Right cardiac atrium (tissue), 5 donors: Measurements from ENCODE around the gene ZMYM4. TPM values are rescaled to one million over a fixed set of nuclear protein-coding genes. Genes with fewer than 3 reads are reported as not detected.
"Not testable (repeated sequence)": the region's sequence is repeated elsewhere in the genome, so short reads cannot be mapped to it uniquely, and the experiment has no call there.

Experiments used
- ATAC-seq, 2 donors: fragments of 200-7000 bp; cut with Tn5 transposase; one replicate each; pipeline versions ENCODE4 v1.8.0 to v1.9.1; 2020; ENCODE audit warnings: moderate library complexity in 2 of 2, mild to moderate bottlenecking in 1 of 2
- DNase-seq, 3 donors: peaks; one replicate each; pipeline ENCODE4 v3.0.0-alpha.2; 2020
- H3K27ac ChIP-seq: one replicate; pipeline ENCODE4 v1.5.1; 2013; ENCODE audit warnings: mild to moderate bottlenecking, low read length, control low read depth, moderate library complexity
- H3K27me3 ChIP-seq: one replicate; pipeline ENCODE4 v1.6.1; 2013; ENCODE audit not compliant: control insufficient read depth, insufficient read depth
- H3K4me1 ChIP-seq: one replicate; pipeline ENCODE4 v1.6.1; 2013; ENCODE audit warnings: low read length; ENCODE audit not compliant: control insufficient read depth, insufficient read depth
- H3K4me3 ChIP-seq: one replicate; pipeline ENCODE4 v1.5.1; 2013; ENCODE audit warnings: low read length, control low read depth
- H3K9me3 ChIP-seq: one replicate; pipeline ENCODE4 v1.6.1; 2013; ENCODE audit warnings: low read length; ENCODE audit not compliant: control insufficient read depth
- WGBS: extraction: QIAGEN DNeasy Blood & Tissue Kit; methylation state at CpG from one replicate; pipeline ENCODE4 v1.1.7; 2013; 5-methylcytosine and 5-hydroxymethylcytosine counted together
- intact Hi-C, 4 donors: fragments of 100-400 bp; cut with DNase I; formaldehyde crosslinking; loops; one replicate each; pipeline versions ENCODE4 v1.11.0 to v1.14.0; 2022 to 2023
- polyA plus RNA-seq: library from polyadenylated mRNA; stranded (reverse); fragments of 200-250 nt; gene quantifications from one replicate; pipeline ENCODE4 v1.2.3, GENCODE V29; 2013
- total RNA-seq, 4 donors: library from RNA; stranded (reverse); fragmentation: NEBNext Ultra II Directional; extraction: Animal tissue kit (Norgen Biotek cat#: 25700); gene quantifications; one replicate each; pipeline ENCODE4 v1.2.1, GENCODE V29; 2021
- donor health status: healthy with polysubstance abuse.
- donor health status: DM: no; HTN: yes; CAD: no.
- donor health status: DM: no; HTN: no; CAD: no.
- donor health status: DM: no; HTN: yes; CAD: no; lungs with severe emphysema.
- donor health status: DM: yes; HTN: yes; CAD: no.

ZMYM4 gene
- total and polyA plus RNA-seq, 5 donors, result 7.4 to 42.9 (median 35.7) TPM

- intact Hi-C loops, result no loop called here
Observed at GRCh38 chr1:35326246-35326866, 57.8 kb downstream of the ZMYM4 start.

GRCh38 chr1:35331618-35332017 is 63.1 kb downstream of the ZMYM4 start:
- H3K9me3 ChIP-seq, H3K4me3 ChIP-seq, intact Hi-C loops, DNase-seq, H3K27me3 ChIP-seq, H3K27ac ChIP-seq, ATAC-seq, H3K4me1 ChIP-seq: not testable (repeated sequence)
- WGBS, result 98% methylated on average over 2 of the region's 2 CpGs

More at GRCh38 chr1:35326246-35326866, 57.8 kb downstream of the ZMYM4 start:
- H3K9me3 ChIP-seq, result no peaks in the 10 kb centered on the region
- no peak for ATAC-seq
- no peak overlapping the region for H3K27ac ChIP-seq
- H3K4me3 ChIP-seq, result no peak overlapping the region
- WGBS, result 96% methylated on average over 3 of the region's 3 CpGs
- no peaks in the 10 kb centered on the region for H3K27me3 ChIP-seq
- peaks cover 4% of the 10 kb centered on the region for H3K4me1 ChIP-seq
- DNase-seq, result no peak

GRCh38 chr1:35334485-35334884 is 66.0 kb downstream of the ZMYM4 start:
- Histone ChIP-seq H3K27me3 (no peaks in the 10 kb centered on the region), H3K27ac (no peak overlapping the region), H3K9me3 (no peaks in the 10 kb centered on the region), H3K4me1 (no peaks in the 10 kb centered on the region), H3K4me3 (no peak overlapping the region)
- no peak for ATAC-seq
- WGBS, result 79% methylated on average over 1 of the region's 1 CpG
- no peak for DNase-seq
- intact Hi-C loops, result no loop called here

- 97% methylated on average over 2 of the region's 2 CpGs for WGBS
- peaks cover 2% of the 10 kb centered on the region for H3K4me1 ChIP-seq
- intact Hi-C loops, result no loop called here
- no peak overlapping the region for H3K27ac ChIP-seq
- no peak overlapping the region for H3K4me3 ChIP-seq
- no peaks in the 10 kb centered on the region for H3K27me3 ChIP-seq
- DNase-seq (no peak), ATAC-seq (no peak)
- H3K9me3 ChIP-seq, result no peaks in the 10 kb centered on the region
Observed at GRCh38 chr1:35340519-35340918, 72.0 kb downstream of the ZMYM4 start.

GRCh38 chr1:35345439-35345981 is 77.0 kb downstream of the ZMYM4 start:
- 88% methylated on average over 13 of the region's 13 CpGs for WGBS
- H3K27ac ChIP-seq, result no peak overlapping the region
- H3K4me3 ChIP-seq, result no peak overlapping the region
- intact Hi-C loops, result no loop called here
- ATAC-seq (no peak), DNase-seq (peak in 1 of 3 donors; percentile 56)
- no peaks in the 10 kb centered on the region for H3K9me3 ChIP-seq
- no peaks in the 10 kb centered on the region for H3K27me3 ChIP-seq
- peaks cover 2% of the 10 kb centered on the region for H3K4me1 ChIP-seq

- H3K27me3 ChIP-seq, result no peaks in the 10 kb centered on the region
- WGBS, result 71% methylated on average over 6 of the region's 6 CpGs
- ATAC-seq (no peak), DNase-seq (no peak)
- H3K27ac ChIP-seq, result no peak overlapping the region
- no peaks in the 10 kb centered on the region for H3K9me3 ChIP-seq
- H3K4me1 ChIP-seq, result no peaks in the 10 kb centered on the region
- no peak overlapping the region for H3K4me3 ChIP-seq
- intact Hi-C loops, result no loop called here
Observed at GRCh38 chr1:35350872-35351271, 82.4 kb downstream of the ZMYM4 start.

- intact Hi-C loops, result no loop called here
- no peak for DNase-seq
- H3K27me3 ChIP-seq, result no peaks in the 10 kb centered on the region
- H3K9me3 ChIP-seq, result no peaks in the 10 kb centered on the region
- ATAC-seq, result no peak
- no peak overlapping the region for H3K27ac ChIP-seq
- peaks cover 2% of the 10 kb centered on the region for H3K4me1 ChIP-seq
- H3K4me3 ChIP-seq, result no peak overlapping the region
Observed at GRCh38 chr1:35359995-35360394, 91.5 kb downstream of the ZMYM4 start.

- no peaks in the 10 kb centered on the region for H3K9me3 ChIP-seq
- H3K27ac ChIP-seq, result no peak overlapping the region
- ATAC-seq, result no peak
- 82% methylated on average over 3 of the region's 3 CpGs for WGBS
- DNase-seq, result no peak
- intact Hi-C loops, result no loop called here
- peaks cover 2% of the 10 kb centered on the region for H3K4me1 ChIP-seq
- H3K27me3 ChIP-seq, result no peaks in the 10 kb centered on the region
- no peak overlapping the region for H3K4me3 ChIP-seq
Observed at GRCh38 chr1:35361638-35362037, 93.1 kb downstream of the ZMYM4 start.

- H3K27me3 ChIP-seq, result no peaks in the 10 kb centered on the region
- 90% methylated on average over 3 of the region's 3 CpGs for WGBS
- intact Hi-C loops, result no loop called here
- no peak for ATAC-seq
- peaks cover 2% of the 10 kb centered on the region for H3K4me1 ChIP-seq
- H3K4me3 ChIP-seq, result no peak overlapping the region
- H3K9me3 ChIP-seq, result no peaks in the 10 kb centered on the region
- no peak for DNase-seq
- H3K27ac ChIP-seq, result no peak overlapping the region
Observed at GRCh38 chr1:35364741-35365140, 96.2 kb downstream of the ZMYM4 start.

GRCh38 chr1:35367914-35368313 is 99.4 kb downstream of the ZMYM4 start:
- WGBS, result 98% methylated on average over 2 of the region's 2 CpGs
- H3K4me3 ChIP-seq, result no peak overlapping the region
- no peak for DNase-seq

GRCh38 chr1:35369922-35370671 is 101.6 kb downstream of the ZMYM4 start:
- H3K4me1 ChIP-seq, result no peaks in the 10 kb centered on the region
- intact Hi-C loops, result no loop called here
- H3K27ac ChIP-seq, result no peak overlapping the region
- H3K9me3 ChIP-seq, result no peaks in the 10 kb centered on the region
- DNase-seq (peak; percentile 65 to 82 (median 79)), ATAC-seq (peak; percentile 81 to 88)
- H3K4me3 ChIP-seq, result no peak overlapping the region
- H3K27me3 ChIP-seq, result no peaks in the 10 kb centered on the region
- 26% methylated on average over 4 of the region's 4 CpGs for WGBS

More at GRCh38 chr1:35367914-35368313, 99.4 kb downstream of the ZMYM4 start:
- ATAC-seq, result no peak
- Histone ChIP-seq H3K4me1 (peaks cover 2% of the 10 kb centered on the region), H3K27ac (no peak overlapping the region), H3K27me3 (no peaks in the 10 kb centered on the region), H3K9me3 (no peaks in the 10 kb centered on the region)
- intact Hi-C loops, result no loop called here
